GM12878 (cell line): Measurements from ENCODE around the gene TOB2. TPM values are rescaled to one million over a fixed set of nuclear protein-coding genes. Genes with fewer than 3 reads are reported as not detected.
A peak's percentile ranks its signal among the peaks of the same experiment; 100 is the strongest.

Experiments
- CTCF ChIP-seq, 3 experiments: IDR thresholded peaks in 2 of 3; conservative IDR thresholded peaks in 1 of 3; 2 replicates each; pipeline ENCODE4 v1.5.1; 2011; ENCODE audit warnings: low read depth in 3 of 3, low read length in 3 of 3, mild to moderate bottlenecking in 3 of 3, control low read depth in 2 of 3, moderate library complexity in 2 of 3, inconsistent platforms in 1 of 3, mixed read lengths in 1 of 3; ENCODE audit not compliant: control insufficient read depth in 2 of 3, insufficient read depth in 1 of 3; ENCODE audit errors: extremely low read depth in 1 of 3
- ESRRA ChIP-seq: IDR thresholded peaks from 2 replicates; pipeline ENCODE4 v1.6.1; 2012; ENCODE audit warnings: mild to moderate bottlenecking, low read length, improper control_type of control experiment
- FOS ChIP-seq: IDR thresholded peaks from 3 replicates; pipeline ENCODE4 v1.6.1; 2011; ENCODE audit warnings: borderline replicate concordance; ENCODE audit not compliant: insufficient read length; ENCODE audit errors: extremely low read depth
- GABPA ChIP-seq: IDR thresholded peaks from 2 replicates; pipeline ENCODE4 v1.6.1; 2014; ENCODE audit warnings: antibody characterized with exemption, low read depth, mild to moderate bottlenecking, inconsistent platforms
- HDGF ChIP-seq: fragments of 450-650 bp; IDR thresholded peaks from 2 replicates; pipeline ENCODE4 v1.6.1; 2016; ENCODE audit warnings: antibody characterized with exemption
- MEF2A ChIP-seq: IDR thresholded peaks from 2 replicates; pipeline ENCODE4 v1.6.1; 2011; ENCODE audit warnings: low read depth, mild to moderate bottlenecking, low read length, moderate library complexity; ENCODE audit not compliant: insufficient read depth
- MLLT1 ChIP-seq: fragments of 450-650 bp; IDR thresholded peaks from 2 replicates; pipeline ENCODE4 v1.6.1; 2016; ENCODE audit warnings: mild to moderate bottlenecking
- MXI1 ChIP-seq: fragments of 150-350 bp; IDR thresholded peaks from 2 replicates; pipeline ENCODE4 v1.6.1; 2011; ENCODE audit warnings: low read depth, mild to moderate bottlenecking, inconsistent platforms, low read length, improper control_type of control experiment
- MYC ChIP-seq: IDR thresholded peaks from 2 replicates; pipeline ENCODE4 v1.6.1; 2011; ENCODE audit warnings: mild to moderate bottlenecking, low read length, moderate library complexity, inconsistent platforms; ENCODE audit not compliant: insufficient read depth, insufficient replicate concordance, insufficient read length, severe bottlenecking
- NFYA ChIP-seq: IDR thresholded peaks from 2 replicates; pipeline ENCODE4 v1.6.1; 2011; ENCODE audit warnings: low read depth, mild to moderate bottlenecking, low read length, improper control_type of control experiment, borderline replicate concordance
- NR2F1 ChIP-seq: fragments of 450-650 bp; conservative IDR thresholded peaks from 2 replicates; pipeline ENCODE4 v1.6.1; 2017; ENCODE audit warnings: mild to moderate bottlenecking
- PKNOX1 ChIP-seq: fragments of 450-650 bp; IDR thresholded peaks from 2 replicates; pipeline ENCODE4 v1.6.1; 2016; ENCODE audit warnings: mild to moderate bottlenecking
- REST ChIP-seq: IDR thresholded peaks from 2 replicates; pipeline ENCODE4 v1.6.1; 2012; ENCODE audit warnings: mild to moderate bottlenecking, low read depth, low read length
- YBX1 ChIP-seq: fragments of 450-650 bp; IDR thresholded peaks from 2 replicates; pipeline ENCODE4 v1.6.1; 2016; ENCODE audit warnings: antibody characterized with exemption
- ZNF274 ChIP-seq: IDR thresholded peaks from one replicate; pipeline ENCODE4 v1.8.0; 2011; ENCODE audit not compliant: insufficient read length, insufficient read depth
- polyA plus RNA-seq, 11 experiments: library from polyadenylated mRNA; depleted of rRNA in 4 of 11; unstranded in 6 of 11; stranded (reverse) in 5 of 11; fragments of >200 nt; fragmentation: Nextera tagmentation in 4 of 11; fragmentation: Illumina TruSeq in 1 of 11; extraction: Ambion mirVana in 4 of 11; extraction: Trizol in 1 of 11; gene quantifications; 1 replicate in 1 of 11; 2 replicates in 10 of 11; pipeline versions ENCODE4 v1.2.1 to v1.2.3, GENCODE V29; 2011 to 2016; ENCODE audit warnings: inconsistent platforms in 2 of 11, missing spikeins in 2 of 11, low read depth in 1 of 11
- total RNA-seq, 4 experiments: library from RNA; depleted of rRNA in 3 of 4; stranded (reverse); fragments of >200 nt in 3 of 4; fragmentation: Illumina TruSeq in 1 of 4; extraction: Trizol in 1 of 4; gene quantifications; 2 replicates each; pipeline versions ENCODE4 v1.2.1 to v1.2.3, GENCODE V29; 2013 to 2021

The TOB2 gene
- total and polyA plus RNA-seq, 10 of the 15 experiments (the other 5 are each of a cell fraction or from before 2014, with no cell fraction given): 4.5 to 32.0 (median 15.1) TPM

GRCh38 chr22:41446639-41447434 is at the start of gene TOB2 (continued):
- TF ChIP-seq CTCF (IDR thresholded peaks at IDR 0.05 in 2 of 3, conservative IDR thresholded peaks at IDR 0.05 in 1 of 3; ENCODE audit: control insufficient read depth in 2 of 3, extremely low read depth in 1 of 3, insufficient read depth in 1 of 3, low read depth in 3 of 3, low read length in 3 of 3) (no peak), YBX1 (no peak), NR2F1 (peak; percentile 91), NFYA (no peak), ZNF274 (no peak), ESRRA (peak; percentile 22; the same call in 1 of the 2 replicates), MXI1 (peak; percentile 67), MYC (peak; percentile 9), PKNOX1 (peak; percentile 24), HDGF (peak; percentile 91), GABPA (no peak), MLLT1 (peak; percentile 95), FOS (no peak), MEF2A (peak; percentile 84), REST (peak; percentile 53; the same call in 1 of the 2 replicates)
